Memory B cell (primary cell): ENCODE data around the gene DENND4A.

Source experiments
- ATAC-seq: fragments of 150-1000 bp; cut with Tn5 transposase; 2 replicates; pipeline ENCODE4 v1.10.0; 2021; ENCODE audit warnings: low read depth, mild to moderate bottlenecking, moderate library complexity
- DNase-seq, 2 donors: peaks; one replicate each; pipeline ENCODE4 v3.0.0; 2022; ENCODE audit warnings: low spot score in 2 of 2
- H3K27ac Mint-ChIP-seq: one replicate; pipeline ENCODE4 v1.8.0; 2022; ENCODE audit warnings: mild to moderate bottlenecking, moderate library complexity, mixed read lengths
- H3K27me3 Mint-ChIP-seq: one replicate; pipeline ENCODE4 v1.8.0; 2022; ENCODE audit warnings: mixed read lengths
- H3K36me3 Mint-ChIP-seq: one replicate; pipeline ENCODE4 v1.8.0; 2022; ENCODE audit warnings: mild to moderate bottlenecking, mixed read lengths
- H3K4me1 Mint-ChIP-seq: one replicate; pipeline ENCODE4 v1.8.0; 2022; ENCODE audit warnings: mixed read lengths
- H3K4me3 Mint-ChIP-seq: one replicate; pipeline ENCODE4 v1.8.0; 2022; ENCODE audit warnings: mild to moderate bottlenecking, moderate library complexity, mixed read lengths
- H3K9me3 Mint-ChIP-seq: one replicate; pipeline ENCODE4 v1.8.0; 2022; ENCODE audit warnings: mixed read lengths

The DENND4A gene

DNA sequence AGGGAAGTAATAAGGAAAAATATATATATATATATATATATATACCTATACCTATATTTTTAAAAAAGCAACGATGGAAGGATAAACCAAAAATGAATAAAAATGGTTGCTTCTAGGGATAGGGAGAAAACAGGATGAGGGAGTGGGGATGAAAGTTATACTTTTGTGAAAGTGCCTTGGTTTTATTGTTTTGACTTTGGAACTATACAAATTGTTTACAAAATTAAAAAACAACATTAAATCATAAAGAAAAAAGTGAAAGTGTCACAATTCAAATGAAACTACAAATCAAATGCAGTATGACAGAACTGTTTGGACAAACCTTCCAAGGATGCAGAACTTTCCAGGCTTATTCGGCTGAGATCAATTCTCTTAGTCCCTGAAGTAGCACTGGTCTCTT lies 116.0 kb downstream of the DENND4A start:
- peaks cover 17% of the 10 kb centered on the region for H3K36me3 Mint-ChIP-seq
- no peaks in the 10 kb centered on the region for H3K4me1 Mint-ChIP-seq
- ATAC-seq: no peak

DNA sequence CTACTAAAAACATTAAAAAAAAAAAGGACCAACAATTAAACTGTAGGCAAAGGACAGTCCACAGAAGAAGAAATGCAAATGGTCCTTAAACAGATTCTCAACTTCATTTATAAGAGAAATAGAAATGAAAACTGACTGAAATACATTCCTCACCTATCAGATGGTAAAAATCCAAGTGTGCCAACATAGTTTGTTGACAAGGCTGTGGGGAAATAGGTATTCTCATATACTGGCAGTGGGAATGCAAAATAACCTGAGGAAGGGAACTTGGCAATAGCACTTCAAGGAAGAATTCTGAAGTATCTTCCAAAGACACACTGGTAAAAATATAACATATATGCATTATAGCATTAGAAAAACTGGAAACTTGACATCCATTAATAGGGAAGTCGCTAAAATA lies 116.5 kb downstream of the DENND4A start:
- Mint-ChIP-seq H3K9me3 (no peaks in the 10 kb centered on the region), H3K27ac (peak overlapping the region; percentile 0), H3K4me3 (no peak overlapping the region), H3K36me3 (peaks cover 16% of the 10 kb centered on the region), H3K27me3 (no peaks in the 10 kb centered on the region), H3K4me1 (no peaks in the 10 kb centered on the region)
- no peak for ATAC-seq
- no peak for DNase-seq

More for the DNA sequence above, 116.0 kb downstream of the DENND4A start:
- H3K27me3 Mint-ChIP-seq: no peaks in the 10 kb centered on the region
- no peaks in the 10 kb centered on the region for H3K9me3 Mint-ChIP-seq
- no peak overlapping the region for H3K27ac Mint-ChIP-seq
- no peak overlapping the region for H3K4me3 Mint-ChIP-seq
- DNase-seq: no peak

DNA sequence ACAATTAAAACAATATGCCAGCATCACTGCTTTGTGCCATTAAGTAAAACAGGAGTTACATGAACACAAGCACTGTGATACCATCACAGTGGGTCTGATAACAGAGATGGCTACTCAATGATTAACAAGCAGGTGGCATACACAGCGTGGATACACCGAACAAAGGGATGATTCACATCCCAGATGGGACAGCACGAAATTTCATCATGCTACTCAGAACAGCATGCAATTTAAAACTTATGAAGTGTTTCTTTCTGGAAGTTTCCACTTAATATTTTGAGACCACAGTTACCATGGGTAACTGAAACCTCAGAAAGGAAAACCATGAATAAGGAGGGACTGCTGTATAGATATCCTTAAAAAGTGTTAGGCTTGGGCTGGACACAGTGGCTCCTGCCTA lies 125.8 kb downstream of the DENND4A start:
- no peak overlapping the region for H3K4me3 Mint-ChIP-seq
- H3K36me3 Mint-ChIP-seq: peaks cover 29% of the 10 kb centered on the region
- DNase-seq (no peak), ATAC-seq (no peak)
- H3K4me1 Mint-ChIP-seq: peaks cover 5% of the 10 kb centered on the region
- no peaks in the 10 kb centered on the region for H3K9me3 Mint-ChIP-seq
- no peak overlapping the region for H3K27ac Mint-ChIP-seq
- no peaks in the 10 kb centered on the region for H3K27me3 Mint-ChIP-seq

DNA sequence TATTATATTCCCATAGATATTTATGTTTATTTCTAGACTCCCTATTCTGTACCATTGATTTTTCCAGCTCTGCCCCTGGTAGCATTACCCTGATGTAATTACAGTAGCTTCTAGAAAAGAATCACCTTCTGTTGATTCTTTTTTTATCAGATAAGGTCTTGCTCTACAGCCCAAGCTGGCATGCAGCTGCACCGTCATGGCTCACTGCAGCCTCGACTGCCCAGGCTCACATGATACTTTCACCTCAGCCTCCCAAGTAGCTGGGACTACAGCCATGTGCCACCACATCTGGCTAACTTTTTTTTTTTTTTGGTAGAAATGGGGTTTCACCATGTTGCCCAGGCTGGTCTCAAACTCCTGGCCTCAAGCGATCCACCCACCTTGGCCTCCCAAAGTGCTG lies 128.6 kb downstream of the DENND4A start:
- no peaks in the 10 kb centered on the region for H3K9me3 Mint-ChIP-seq
- peak overlapping the region; percentile 11 for H3K4me3 Mint-ChIP-seq
- peak; percentile 99 for ATAC-seq
- H3K27me3 Mint-ChIP-seq: no peaks in the 10 kb centered on the region
- peak overlapping the region; percentile 89 for H3K27ac Mint-ChIP-seq
- H3K4me1 Mint-ChIP-seq: peaks cover 7% of the 10 kb centered on the region
- H3K36me3 Mint-ChIP-seq: peaks cover 27% of the 10 kb centered on the region
- peak; percentile 30 to 33 for DNase-seq

DNA sequence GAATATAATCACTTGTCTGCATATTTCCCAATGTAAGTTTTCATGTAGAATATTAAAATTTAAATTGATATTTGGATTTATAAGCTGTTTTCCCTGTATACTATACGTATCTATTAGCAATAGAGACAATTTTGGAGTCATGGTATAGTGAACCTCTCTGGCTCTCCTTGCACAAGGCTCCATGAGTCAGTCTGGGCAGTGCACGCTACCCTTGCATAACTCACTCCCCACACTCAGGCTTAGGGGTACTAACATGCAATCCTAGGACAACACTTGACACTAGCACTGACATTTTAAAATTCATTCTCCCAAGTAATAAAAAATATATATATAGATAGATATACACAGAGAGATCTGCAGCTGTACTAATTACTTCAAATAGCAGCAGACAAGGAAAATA lies 131.2 kb downstream of the DENND4A start:
- Mint-ChIP-seq H3K27ac (no peak overlapping the region), H3K36me3 (peaks cover 26% of the 10 kb centered on the region), H3K9me3 (no peaks in the 10 kb centered on the region), H3K27me3 (no peaks in the 10 kb centered on the region), H3K4me1 (peaks cover 7% of the 10 kb centered on the region), H3K4me3 (no peak overlapping the region)
- no peak for DNase-seq
- ATAC-seq: no peak

DNA sequence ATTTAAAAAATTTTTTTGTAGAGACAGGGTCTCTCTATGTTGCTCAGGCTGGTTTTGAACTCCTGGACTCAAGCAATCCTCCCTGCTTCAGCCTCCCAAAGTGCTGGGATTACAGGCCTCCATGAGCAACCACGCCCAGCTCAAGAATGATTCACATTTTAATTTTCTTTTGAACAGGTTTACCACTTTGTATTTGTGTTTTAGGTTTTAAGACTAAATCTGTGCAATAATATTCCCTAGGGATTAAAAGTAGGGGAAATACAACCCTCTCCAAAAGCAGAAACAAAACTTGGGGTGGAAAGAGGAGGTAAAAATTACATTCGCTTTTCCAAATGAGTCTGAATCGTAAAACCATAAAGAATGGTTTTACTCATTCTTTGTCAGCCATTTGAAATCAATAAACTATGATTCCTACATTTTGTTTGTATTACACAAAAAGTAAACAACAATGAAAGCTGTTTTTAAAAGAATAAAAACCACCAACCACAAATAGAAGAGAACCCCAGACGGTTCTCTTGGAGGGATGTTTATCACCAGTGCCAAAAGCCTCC lies 132.5 kb downstream of the DENND4A start:
- H3K36me3 Mint-ChIP-seq: peaks cover 18% of the 10 kb centered on the region
- peaks cover 7% of the 10 kb centered on the region for H3K4me1 Mint-ChIP-seq
- DNase-seq (no peak), ATAC-seq (no peak)
- H3K9me3 Mint-ChIP-seq: no peaks in the 10 kb centered on the region
- H3K27ac Mint-ChIP-seq: peak overlapping the region; percentile 74
- no peak overlapping the region for H3K4me3 Mint-ChIP-seq
- H3K27me3 Mint-ChIP-seq: no peaks in the 10 kb centered on the region

DNA sequence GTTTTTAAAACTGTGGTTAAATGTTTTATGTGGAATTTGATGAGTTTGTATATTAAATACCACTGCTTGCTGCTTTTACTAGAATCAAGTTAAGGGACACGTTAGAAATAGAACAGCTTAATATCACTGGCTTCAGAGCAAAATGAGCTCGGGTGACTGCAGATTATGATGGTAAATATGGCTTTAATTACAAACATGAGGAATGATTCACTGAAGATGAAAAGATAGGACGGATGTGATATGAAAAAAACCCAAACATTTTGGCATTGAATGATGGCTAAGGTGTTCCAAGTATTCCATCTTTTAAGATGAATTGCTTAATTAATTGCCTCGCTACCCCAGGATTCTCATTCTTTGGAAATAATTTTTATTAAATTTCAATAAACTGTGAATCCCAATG lies 136.6 kb downstream of the DENND4A start:
- no peak for DNase-seq
- H3K4me1 Mint-ChIP-seq: peaks cover 6% of the 10 kb centered on the region
- ATAC-seq: no peak
- no peaks in the 10 kb centered on the region for H3K9me3 Mint-ChIP-seq
- H3K4me3 Mint-ChIP-seq: no peak overlapping the region
- H3K27me3 Mint-ChIP-seq: no peaks in the 10 kb centered on the region
- no peak overlapping the region for H3K27ac Mint-ChIP-seq
- peaks cover 18% of the 10 kb centered on the region for H3K36me3 Mint-ChIP-seq

DNA sequence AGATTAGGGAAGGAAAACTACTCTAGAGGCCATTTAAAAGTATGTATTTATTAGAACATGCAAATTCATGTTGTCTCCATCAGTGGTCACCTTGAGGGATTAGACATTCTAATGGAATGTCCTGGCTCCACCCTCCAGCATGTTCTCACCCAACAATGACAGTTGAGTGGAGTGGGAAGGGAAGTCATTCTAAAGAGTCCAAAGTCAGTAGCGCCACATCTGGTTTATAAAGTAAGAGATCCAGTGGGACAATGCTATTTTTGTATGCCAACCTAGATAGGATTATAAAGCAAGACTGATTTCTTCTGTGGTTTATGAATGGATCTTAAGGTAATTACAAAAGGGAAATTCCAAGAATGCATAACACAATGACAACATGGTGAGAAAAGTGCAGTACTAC lies 137.1 kb downstream of the DENND4A start:
- Mint-ChIP-seq H3K4me1 (peaks cover 8% of the 10 kb centered on the region), H3K27me3 (no peaks in the 10 kb centered on the region), H3K36me3 (peaks cover 18% of the 10 kb centered on the region), H3K4me3 (no peak overlapping the region), H3K9me3 (no peaks in the 10 kb centered on the region), H3K27ac (no peak overlapping the region)
- no peak for DNase-seq
- no peak for ATAC-seq

DNA sequence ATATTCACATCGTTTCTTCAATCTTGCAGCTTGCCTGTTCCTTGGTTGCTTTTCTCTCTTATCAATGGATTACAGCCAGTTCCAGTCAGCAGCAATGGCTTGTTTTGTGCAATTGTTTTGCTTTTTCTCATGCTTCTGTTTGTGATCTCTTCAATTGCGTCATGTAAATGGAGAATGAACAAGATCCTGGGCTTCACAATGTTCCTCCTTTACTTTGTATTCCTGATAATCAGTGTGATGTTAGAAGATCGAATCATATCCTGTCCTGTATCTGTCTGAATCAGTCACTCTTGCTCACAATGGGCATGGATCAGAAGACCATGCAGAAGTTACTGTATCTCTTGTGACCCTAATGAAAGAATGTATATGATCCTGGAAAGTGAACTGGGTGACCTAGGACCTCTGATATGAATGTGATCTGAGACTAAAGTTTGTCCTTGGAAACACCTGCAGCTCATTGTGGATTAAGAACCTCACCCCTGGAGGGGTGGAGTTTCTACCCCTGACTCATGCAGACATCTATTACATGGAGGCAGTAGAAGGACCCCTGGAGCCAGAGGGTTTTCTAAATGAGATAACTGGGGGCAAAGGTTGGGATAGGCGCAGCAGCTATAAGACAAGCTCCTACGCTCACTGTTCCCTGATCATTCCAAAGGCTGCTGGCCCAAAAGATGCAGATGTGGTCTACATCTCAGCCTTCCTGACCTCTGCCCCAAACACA lies 138.1 kb downstream of the DENND4A start:
- H3K36me3 Mint-ChIP-seq: peaks cover 18% of the 10 kb centered on the region

DNA sequence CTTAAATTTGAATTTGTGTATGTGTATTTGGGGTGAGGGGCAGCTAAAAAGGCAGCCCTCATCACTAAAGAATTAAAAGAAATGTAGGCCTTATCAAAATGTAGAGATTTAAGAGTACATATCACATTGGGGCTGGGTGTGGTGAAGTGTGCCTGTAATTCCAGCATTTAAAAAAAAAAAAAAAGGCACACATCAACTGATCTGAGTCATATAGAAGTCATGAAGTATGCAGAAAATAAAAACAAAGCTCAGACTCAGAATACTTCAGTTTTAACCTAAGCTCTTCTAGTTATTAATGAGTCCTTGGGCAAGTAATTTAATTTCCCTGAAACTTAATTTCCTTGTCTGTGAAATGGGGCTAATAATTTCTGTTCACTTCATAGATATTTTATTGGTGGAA lies 138.8 kb downstream of the DENND4A start:
- no peaks in the 10 kb centered on the region for H3K9me3 Mint-ChIP-seq
- DNase-seq (no peak), ATAC-seq (no peak)
- no peaks in the 10 kb centered on the region for H3K27me3 Mint-ChIP-seq
- H3K27ac Mint-ChIP-seq: peak overlapping the region; percentile 64
- H3K36me3 Mint-ChIP-seq: peaks cover 16% of the 10 kb centered on the region
- no peak overlapping the region for H3K4me3 Mint-ChIP-seq
- H3K4me1 Mint-ChIP-seq: peaks cover 8% of the 10 kb centered on the region

More for the DNA sequence above, 138.1 kb downstream of the DENND4A start:
- Mint-ChIP-seq H3K27ac (peak overlapping the region; percentile 12), H3K27me3 (no peaks in the 10 kb centered on the region), H3K4me1 (peaks cover 8% of the 10 kb centered on the region), H3K4me3 (no peak overlapping the region), H3K9me3 (no peaks in the 10 kb centered on the region)
- no peak for DNase-seq
- no peak for ATAC-seq

DNA sequence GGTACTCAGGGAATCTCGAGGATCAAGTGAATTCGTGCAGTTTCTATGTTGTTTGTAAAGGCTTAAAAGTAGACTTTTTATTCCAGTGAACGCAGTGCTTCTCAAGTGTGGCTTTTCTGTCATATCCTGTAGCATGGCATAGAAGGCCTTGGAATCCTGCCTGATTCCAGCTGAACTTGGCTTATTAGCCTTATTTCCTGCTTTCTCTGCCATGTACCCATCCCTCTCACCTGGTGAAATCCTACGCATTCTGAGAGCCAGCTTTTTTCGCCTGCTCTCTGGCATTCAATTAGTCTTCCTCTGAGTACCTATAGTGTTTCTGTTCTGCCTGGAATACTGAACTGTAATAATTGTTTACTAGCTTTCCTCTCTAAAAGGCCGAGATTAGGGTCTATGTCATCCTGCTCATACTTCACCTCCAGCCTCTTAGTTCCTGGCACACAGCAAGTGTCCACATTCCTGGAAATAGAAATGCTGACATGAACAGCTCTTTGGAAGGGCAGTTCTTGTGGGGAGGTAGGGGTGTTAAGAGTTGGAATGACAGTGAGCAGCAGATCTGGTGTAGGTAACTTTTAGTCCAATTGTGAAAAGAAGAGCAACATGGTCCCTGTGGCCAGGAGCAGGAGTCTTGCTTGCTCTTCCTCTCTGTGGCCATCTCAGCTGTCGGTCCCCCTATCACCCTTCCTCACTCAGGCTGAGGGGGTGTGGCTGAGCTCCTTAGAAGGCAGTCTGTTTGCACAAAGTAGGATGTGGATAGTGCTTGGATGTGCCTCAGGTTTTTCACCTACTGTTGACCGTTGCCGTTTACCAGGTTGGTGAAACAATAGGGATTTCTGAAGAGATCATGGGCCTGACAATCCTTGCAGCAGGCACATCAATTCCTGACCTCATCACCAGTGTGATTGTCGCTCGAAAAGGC lies 140.0 kb downstream of the DENND4A start:
- Mint-ChIP-seq H3K27ac (peak overlapping the region; percentile 17), H3K36me3 (peaks cover 16% of the 10 kb centered on the region), H3K4me3 (no peak overlapping the region), H3K27me3 (no peaks in the 10 kb centered on the region), H3K4me1 (peaks cover 8% of the 10 kb centered on the region), H3K9me3 (no peaks in the 10 kb centered on the region)
- DNase-seq (no peak), ATAC-seq (no peak)

DNA sequence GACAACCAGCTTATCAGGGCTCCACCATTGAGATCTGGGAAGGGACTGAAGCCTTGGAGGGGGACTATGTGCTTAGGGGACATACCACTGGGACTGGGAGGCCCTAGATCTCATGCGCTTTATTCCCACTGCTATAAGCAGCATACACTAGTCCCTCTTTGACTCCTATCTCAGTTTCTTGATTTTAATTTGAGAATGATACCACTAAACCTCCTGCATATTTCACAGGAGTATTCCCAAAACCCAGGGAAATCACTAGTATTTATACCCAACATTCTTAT lies 141.1 kb downstream of the DENND4A start:
- H3K4me1 Mint-ChIP-seq: peaks cover 8% of the 10 kb centered on the region
- H3K27ac Mint-ChIP-seq: no peak overlapping the region

DNA sequence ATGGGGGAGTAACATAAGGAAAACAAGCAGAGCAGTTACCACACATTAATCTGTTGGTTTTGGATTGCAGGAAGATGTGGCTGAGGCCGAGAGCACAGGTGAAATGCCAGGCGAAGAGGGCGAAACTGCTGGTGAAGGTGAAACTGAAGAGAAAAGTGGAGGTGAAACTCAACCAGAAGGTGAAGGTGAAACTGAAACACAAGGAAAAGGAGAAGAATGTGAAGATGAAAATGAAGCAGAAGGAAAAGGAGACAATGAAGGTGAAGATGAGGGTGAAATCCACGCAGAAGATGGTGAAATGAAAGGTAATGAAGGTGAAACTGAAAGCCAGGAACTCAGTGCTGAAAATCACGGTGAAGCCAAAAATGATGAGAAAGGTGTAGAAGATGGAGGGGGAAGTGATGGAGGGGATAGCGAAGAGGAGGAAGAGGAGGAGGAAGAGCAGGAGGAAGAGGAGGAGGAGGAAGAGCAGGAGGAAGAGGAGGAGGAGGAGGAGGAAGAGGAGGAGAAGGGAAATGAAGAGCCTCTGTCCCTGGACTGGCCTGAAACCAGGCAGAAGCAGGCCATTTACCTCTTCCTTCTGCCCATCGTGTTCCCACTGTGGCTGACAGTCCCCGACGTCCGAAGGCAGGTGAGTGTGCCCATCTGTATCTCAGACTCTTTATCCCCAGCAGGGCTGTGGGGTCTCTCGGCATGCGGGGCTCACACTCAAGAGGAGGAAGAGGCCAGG lies 141.6 kb downstream of the DENND4A start:
- Mint-ChIP-seq H3K4me1 (peaks cover 8% of the 10 kb centered on the region), H3K36me3 (peaks cover 15% of the 10 kb centered on the region), H3K4me3 (peak overlapping the region; percentile 14), H3K27ac (peak overlapping the region; percentile 45), H3K27me3 (no peaks in the 10 kb centered on the region), H3K9me3 (no peaks in the 10 kb centered on the region)
- peak; percentile 21 for ATAC-seq
- no peak for DNase-seq

More for the DNA sequence above, 141.1 kb downstream of the DENND4A start:
- ATAC-seq (no peak), DNase-seq (no peak)
- no peak overlapping the region for H3K4me3 Mint-ChIP-seq
- H3K27me3 Mint-ChIP-seq: no peaks in the 10 kb centered on the region
- H3K9me3 Mint-ChIP-seq: no peaks in the 10 kb centered on the region
- peaks cover 16% of the 10 kb centered on the region for H3K36me3 Mint-ChIP-seq

DNA sequence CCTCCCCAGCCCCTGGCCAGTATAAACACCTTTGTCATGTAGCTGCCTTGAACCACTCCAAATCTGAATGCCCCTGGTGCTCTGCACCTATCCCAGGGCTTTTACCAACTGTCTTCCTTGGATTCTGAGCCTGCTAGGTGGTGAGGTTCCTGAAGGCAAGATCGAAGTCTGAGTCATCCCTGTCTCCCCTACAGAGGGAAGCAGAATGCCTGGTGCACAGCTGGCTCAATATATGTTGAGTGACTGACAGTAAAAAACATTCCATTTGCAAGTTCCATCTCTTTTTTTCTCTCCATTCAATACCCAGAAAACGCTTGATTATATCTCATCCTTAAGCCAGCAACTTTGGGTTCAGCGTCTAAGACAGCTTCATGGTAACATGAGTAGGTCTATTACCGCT lies 145.6 kb downstream of the DENND4A start:
- no peaks in the 10 kb centered on the region for H3K9me3 Mint-ChIP-seq
- peaks cover 7% of the 10 kb centered on the region for H3K36me3 Mint-ChIP-seq
- DNase-seq (no peak), ATAC-seq (no peak)
- H3K4me1 Mint-ChIP-seq: peaks cover 6% of the 10 kb centered on the region
- no peak overlapping the region for H3K4me3 Mint-ChIP-seq
- H3K27me3 Mint-ChIP-seq: no peaks in the 10 kb centered on the region
- H3K27ac Mint-ChIP-seq: peak overlapping the region; percentile 19
